Measurements from ENCODE around the gene PHOSPHO1. TPM values are rescaled to one million over a fixed set of nuclear protein-coding genes. Genes with fewer than 3 reads are reported as not detected.
"Not testable (repeated sequence)": the region's sequence is repeated elsewhere in the genome, so short reads cannot be mapped to it uniquely, and the experiment has no call there.

Gene PHOSPHO1
- polyA plus RNA-seq, 3 donors from 2014 or later: 0.77 to 3.6 (median 2.0) TPM

- H3K36me3 Mint-ChIP-seq: peaks cover 0 to 6% (median 0%) of the 10 kb centered on the region in 3 donors
- peaks cover 9 to 12% (median 11%) of the 10 kb centered on the region in 3 donors for H3K27me3 Mint-ChIP-seq (ENCODE audit: low read depth in 3 of 3)
- H3K4me3 Mint-ChIP-seq: no peak overlapping the region
- peaks cover 16 to 25% of the 10 kb centered on the region in 2 donors for H3K4me1 Mint-ChIP-seq
- no peak for DNase-seq
- no peak overlapping the region for H3K27ac Mint-ChIP-seq
- peaks cover 0 to 5% (median 2%) of the 10 kb centered on the region in 6 donors for H3K9me3 Mint-ChIP-seq
Measured at GRCh38 chr17:49187301-49187700, 43.3 kb downstream of the PHOSPHO1 start.

GRCh38 chr17:49185381-49185780 is 45.2 kb downstream of the PHOSPHO1 start:
- H3K4me1 Mint-ChIP-seq: peaks cover 7 to 24% of the 10 kb centered on the region in 2 donors
- not testable (repeated sequence) for DNase-seq; H3K27ac Mint-ChIP-seq; H3K9me3 Mint-ChIP-seq; H3K27me3 Mint-ChIP-seq (ENCODE audit: low read depth in 3 of 3); H3K36me3 Mint-ChIP-seq; H3K4me3 Mint-ChIP-seq

- H3K36me3 Mint-ChIP-seq; H3K27ac Mint-ChIP-seq; H3K27me3 Mint-ChIP-seq (ENCODE audit: low read depth in 3 of 3); H3K4me3 Mint-ChIP-seq; DNase-seq; H3K9me3 Mint-ChIP-seq: not testable (repeated sequence)
- H3K4me1 Mint-ChIP-seq: peaks cover 7 to 19% of the 10 kb centered on the region in 2 donors
Measured at GRCh38 chr17:49184522-49184921, 46.1 kb downstream of the PHOSPHO1 start.

- Mint-ChIP-seq H3K27ac (no peak overlapping the region), H3K4me1 (peaks cover 7 to 19% of the 10 kb centered on the region in 2 donors), H3K36me3 (peaks cover 0 to 6% (median 0%) of the 10 kb centered on the region in 3 donors), H3K27me3 (ENCODE audit: low read depth in 3 of 3) (peaks cover 2 to 4% (median 2%) of the 10 kb centered on the region in 3 donors), H3K4me3 (no peak overlapping the region), H3K9me3 (peaks cover 0 to 3% (median 2%) of the 10 kb centered on the region in 6 donors)
- DNase-seq: no peak
Measured at GRCh38 chr17:49183801-49184200, 46.8 kb downstream of the PHOSPHO1 start.

- Mint-ChIP-seq H3K27me3 (ENCODE audit: low read depth in 3 of 3) (peaks cover 2 to 4% (median 2%) of the 10 kb centered on the region in 3 donors), H3K4me3 (no peak overlapping the region), H3K4me1 (peaks cover 7 to 19% of the 10 kb centered on the region in 2 donors), H3K9me3 (peaks cover 0 to 3% (median 2%) of the 10 kb centered on the region in 6 donors), H3K27ac (no peak overlapping the region), H3K36me3 (peaks cover 0 to 6% (median 0%) of the 10 kb centered on the region in 3 donors)
- no peak for DNase-seq
Measured at GRCh38 chr17:49183341-49183740, 47.2 kb downstream of the PHOSPHO1 start.

- Mint-ChIP-seq H3K4me3 (no peak overlapping the region), H3K9me3 (peaks cover 6 to 17% (median 10%) of the 10 kb centered on the region in 6 donors), H3K4me1 (peaks cover 7 to 19% of the 10 kb centered on the region in 2 donors), H3K27me3 (ENCODE audit: low read depth in 3 of 3) (peaks cover 4 to 9% (median 5%) of the 10 kb centered on the region in 3 donors), H3K27ac (no peak overlapping the region), H3K36me3 (peaks cover 0 to 13% (median 3%) of the 10 kb centered on the region in 3 donors)
- no peak for DNase-seq
Measured at GRCh38 chr17:49180998-49181635, 49.5 kb downstream of the PHOSPHO1 start.

- Mint-ChIP-seq H3K4me1 (peaks cover 7 to 19% of the 10 kb centered on the region in 2 donors), H3K9me3 (peaks cover 11 to 24% (median 18%) of the 10 kb centered on the region in 6 donors), H3K27me3 (ENCODE audit: low read depth in 3 of 3) (peaks cover 5 to 12% (median 6%) of the 10 kb centered on the region in 3 donors), H3K4me3 (peak overlapping the region; percentile 54 to 71 (median 71)), H3K27ac (peak overlapping the region in 3 of 6 donors; percentile 59 to 77 (median 74)), H3K36me3 (peaks cover 0 to 20% (median 11%) of the 10 kb centered on the region in 3 donors)
- DNase-seq: peak; percentile 68 to 71 (median 68)
Measured at GRCh38 chr17:49180303-49180702, 50.3 kb downstream of the PHOSPHO1 start.

GRCh38 chr17:49175978-49176377 is 54.6 kb downstream of the PHOSPHO1 start:
- not testable (repeated sequence) for H3K4me1 Mint-ChIP-seq, DNase-seq, H3K4me3 Mint-ChIP-seq, H3K27ac Mint-ChIP-seq
- peaks cover 22 to 41% (median 29%) of the 10 kb centered on the region in 6 donors for H3K9me3 Mint-ChIP-seq
- peaks cover 0 to 23% (median 15%) of the 10 kb centered on the region in 3 donors for H3K36me3 Mint-ChIP-seq
- peaks cover 2 to 24% (median 14%) of the 10 kb centered on the region in 3 donors for H3K27me3 Mint-ChIP-seq (ENCODE audit: low read depth in 3 of 3)

Other genes with a start within 250 kb of the PHOSPHO1 start
- not detected for gene IGF2BP1, start 233.4 kb downstream of the PHOSPHO1 start, polyA plus RNA-seq
- not detected for gene B4GALNT2, start 98.0 kb downstream of the PHOSPHO1 start, polyA plus RNA-seq
- gene GNGT2, start 20.2 kb downstream of the PHOSPHO1 start, polyA plus RNA-seq: 100 to 1,000 TPM; 110 to 238 (median 131) TPM
- 100 to 1,000 TPM; 149 to 338 (median 289) TPM for gene ABI3, start 20.1 kb downstream of the PHOSPHO1 start, polyA plus RNA-seq
- 10 to 100 TPM in 2 of 3 donors, 1 to 10 TPM in 1; 9.7 to 25.8 (median 16.0) TPM for gene ZNF652, start 131.5 kb upstream of the PHOSPHO1 start, polyA plus RNA-seq
- 100 to 1,000 TPM; 166 to 274 (median 228) TPM for gene PHB1, start 184.1 kb upstream of the PHOSPHO1 start, polyA plus RNA-seq

All from immature natural killer cell (primary cell).